Gastroesophageal sphincter (tissue), 4 donors: ENCODE results near the gene WNT7B. TPM values are rescaled to one million over a fixed set of nuclear protein-coding genes. Genes with fewer than 3 reads are reported as not detected.

Experiments used
- ATAC-seq: fragments of 150-250 bp; one replicate; pipeline ENCODE4 v1.9.1; 2016; ENCODE audit warnings: mild to moderate bottlenecking, moderate library complexity
- H3K27ac ChIP-seq, 4 donors: fragments of 200-600 bp; sonication (generic) in 3 of 4; 1 replicate in 3 of 4; 2 replicates in 1 of 4; pipeline ENCODE4 v1.5.1; 2016 to 2019
- H3K27me3 ChIP-seq: fragments of 200-600 bp; sonication (generic); one replicate; pipeline ENCODE4 v1.5.1; 2019
- H3K36me3 ChIP-seq, 2 donors: fragments of 200-600 bp; sonication (generic); one replicate each; pipeline ENCODE4 v1.5.1; 2019; ENCODE audit warnings: control low read depth in 1 of 2
- H3K4me1 ChIP-seq, 3 donors: fragments of 200-600 bp; sonication (generic); 1 replicate in 2 of 3; 2 replicates in 1 of 3; pipeline ENCODE4 v1.5.1; 2016 to 2019; ENCODE audit warnings: control low read depth in 2 of 3
- H3K4me3 ChIP-seq, 2 donors: fragments of 200-600 bp; sonication (generic); one replicate each; pipeline ENCODE4 v1.5.1; 2019; ENCODE audit warnings: mild to moderate bottlenecking in 1 of 2, moderate library complexity in 1 of 2
- H3K9me3 ChIP-seq, 3 donors: fragments of 200-600 bp; sonication (generic); one replicate each; pipeline ENCODE4 v1.5.1; 2017 to 2019; ENCODE audit warnings: control low read depth in 2 of 3
- CTCF ChIP-seq, 4 experiments: fragments of 200-600 bp in 2 of 4; fragments of 450-650 bp in 2 of 4; sonication (generic) in 1 of 4; IDR thresholded peaks; one replicate each; pipeline ENCODE4 v1.5.1; 2017 to 2019; ENCODE audit warnings: antibody characterized with exemption in 4 of 4, mild to moderate bottlenecking in 2 of 4, moderate library complexity in 2 of 4
- EP300 ChIP-seq: sonication (generic); formaldehyde crosslinking; IDR thresholded peaks from one replicate; pipeline ENCODE4 v1.6.1; 2017; ENCODE audit warnings: antibody characterized with exemption, mild to moderate bottlenecking
- POLR2A ChIP-seq, 2 donors: fragments of 450-650 bp; IDR thresholded peaks; one replicate each; pipeline ENCODE4 v1.6.1; 2017; ENCODE audit warnings: antibody characterized with exemption in 2 of 2, mild to moderate bottlenecking in 2 of 2, moderate library complexity in 1 of 2
- POLR2AphosphoS5 ChIP-seq: sonication (generic); formaldehyde crosslinking; IDR thresholded peaks from one replicate; pipeline ENCODE4 v1.6.1; 2017; ENCODE audit warnings: antibody characterized with exemption
- WGBS, 2 donors: methylation state at CpG; one replicate each; pipeline ENCODE4 v1.1.5; 2018; ENCODE audit warnings: low coverage in 1 of 2; 5-methylcytosine and 5-hydroxymethylcytosine counted together
- total RNA-seq, 4 donors: library from RNA; depleted of rRNA; stranded (reverse); fragments of >200 nt; gene quantifications; one replicate each; pipeline ENCODE4 v1.1.0, GENCODE V29; 2016

WNT7B gene
- total RNA-seq, 4 donors from 2014 or later = 1.2 TPM; not detected in 3

GRCh38 chr22:46023558-46023981, 46.6 kb upstream of the WNT7B start:
- Histone ChIP-seq H3K9me3 (no peaks in the 10 kb centered on the region), H3K4me3 (no peak overlapping the region), H3K4me1 (peaks cover 0 to 39% (median 10%) of the 10 kb centered on the region in 3 donors), H3K27me3 (no peaks in the 10 kb centered on the region), H3K27ac (peak overlapping the region in 2 of 4 donors; percentile 65 to 72), H3K36me3 (no peaks in the 10 kb centered on the region)
- peak; percentile 42 for ATAC-seq
- 40% methylated on average over 2 of the region's 14 CpGs; no CpG with 5 or more reads in 1 of the 2 donors for WGBS, 2 donors
- TF ChIP-seq EP300 (no peak), POLR2AphosphoS5 (peak; percentile 91)

- Histone ChIP-seq H3K36me3 (no peaks in the 10 kb centered on the region), H3K4me3 (no peak overlapping the region), H3K9me3 (no peaks in the 10 kb centered on the region), H3K27me3 (no peaks in the 10 kb centered on the region), H3K4me1 (peaks cover 0 to 37% (median 10%) of the 10 kb centered on the region in 3 donors), H3K27ac (peak overlapping the region in 2 of 4 donors; percentile 65 to 72)
- no peak for ATAC-seq
- 58 to 84% methylated on average over 3 to 9 of the region's 10 CpGs for WGBS, 2 donors
- TF ChIP-seq POLR2AphosphoS5 (no peak), POLR2A (IDR thresholded peaks at IDR 0.05) (no peak), CTCF (IDR thresholded peaks at IDR 0.05) (no peak), EP300 (no peak)
These were observed 46.0 kb upstream of the WNT7B start for GRCh38 chr22:46022881-46023512.

- no peaks in the 10 kb centered on the region for H3K9me3 ChIP-seq
- H3K4me3 ChIP-seq = no peak overlapping the region
- 100% methylated on average over 1 of the region's 3 CpGs; no CpG with 5 or more reads in 1 of the 2 donors for WGBS, 2 donors
- no peaks in the 10 kb centered on the region for H3K36me3 ChIP-seq
- H3K27ac ChIP-seq = no peak overlapping the region
- peaks cover 0 to 23% (median 4%) of the 10 kb centered on the region in 3 donors for H3K4me1 ChIP-seq
- no peaks in the 10 kb centered on the region for H3K27me3 ChIP-seq
- TF ChIP-seq POLR2A (IDR thresholded peaks at IDR 0.05) = no peak
- no peak for TF ChIP-seq POLR2AphosphoS5
- TF ChIP-seq CTCF (IDR thresholded peaks at IDR 0.05) = no peak
- TF ChIP-seq EP300 = no peak
- no peak for ATAC-seq
These were observed 44.6 kb upstream of the WNT7B start for GRCh38 chr22:46021577-46021976.

GRCh38 chr22:46019351-46019750, 42.4 kb upstream of the WNT7B start:
- H3K27ac ChIP-seq = no peak overlapping the region
- H3K36me3 ChIP-seq = no peaks in the 10 kb centered on the region
- no peaks in the 10 kb centered on the region for H3K9me3 ChIP-seq
- TF ChIP-seq CTCF (IDR thresholded peaks at IDR 0.05) (no peak), EP300 (no peak), POLR2AphosphoS5 (no peak), POLR2A (IDR thresholded peaks at IDR 0.05) (no peak)
- 89 to 90% methylated on average over 4 to 6 of the region's 6 CpGs for WGBS, 2 donors
- H3K4me1 ChIP-seq = peaks cover 0 to 28% (median 4%) of the 10 kb centered on the region in 3 donors
- no peaks in the 10 kb centered on the region for H3K27me3 ChIP-seq
- no peak overlapping the region for H3K4me3 ChIP-seq
- no peak for ATAC-seq

- Histone ChIP-seq H3K36me3 (no peaks in the 10 kb centered on the region), H3K27me3 (no peaks in the 10 kb centered on the region), H3K4me1 (peaks cover 0 to 28% (median 6%) of the 10 kb centered on the region in 3 donors), H3K27ac (no peak overlapping the region), H3K4me3 (no peak overlapping the region), H3K9me3 (no peaks in the 10 kb centered on the region)
- no peak for ATAC-seq
- no peak for TF ChIP-seq POLR2A (IDR thresholded peaks at IDR 0.05)
These were observed 41.9 kb upstream of the WNT7B start for GRCh38 chr22:46018859-46019258.

GRCh38 chr22:46017166-46017565, 40.2 kb upstream of the WNT7B start:
- Histone ChIP-seq H3K36me3 (no peaks in the 10 kb centered on the region), H3K4me1 (peaks cover 0 to 32% (median 16%) of the 10 kb centered on the region in 3 donors), H3K27ac (no peak overlapping the region), H3K4me3 (no peak overlapping the region), H3K27me3 (no peaks in the 10 kb centered on the region), H3K9me3 (no peaks in the 10 kb centered on the region)
- WGBS, 2 donors = 58 to 65% methylated on average over 2 of the region's 2 CpGs
- no peak for ATAC-seq
- TF ChIP-seq POLR2AphosphoS5 (no peak), CTCF (IDR thresholded peaks at IDR 0.05) (no peak), POLR2A (IDR thresholded peaks at IDR 0.05) (no peak), EP300 (no peak)
